Mesothelial cell of epicardium (in vitro differentiated cells): ENCODE data around the gene KRTAP10-2. TPM values are rescaled to one million over a fixed set of nuclear protein-coding genes. Genes with fewer than 3 reads are reported as not detected.

Source experiments
- DNase-seq, 2 experiments: peaks; one replicate each; pipeline ENCODE4 v3.0.0; 2021; ENCODE audit warnings: low spot score in 2 of 2; ENCODE audit not compliant: unreplicated experiment in 2 of 2
- H3K27ac Mint-ChIP-seq: 2 replicates; pipeline ENCODE4 v1.8.0; 2021; ENCODE audit warnings: mixed read lengths
- H3K27me3 Mint-ChIP-seq: 2 replicates; pipeline ENCODE4 v1.8.0; 2021; ENCODE audit warnings: low read depth, mixed read lengths
- H3K36me3 Mint-ChIP-seq: 2 replicates; pipeline ENCODE4 v1.8.0; 2021; ENCODE audit warnings: mixed read lengths
- H3K4me1 Mint-ChIP-seq: 2 replicates; pipeline ENCODE4 v1.8.0; 2021; ENCODE audit warnings: mixed read lengths
- H3K4me3 Mint-ChIP-seq: 2 replicates; pipeline ENCODE4 v1.8.0; 2021; ENCODE audit warnings: mild to moderate bottlenecking, moderate library complexity, mixed read lengths
- H3K9me3 Mint-ChIP-seq: 2 replicates; pipeline ENCODE4 v1.8.0; 2021; ENCODE audit warnings: mixed read lengths
- CTCF ChIP-seq: fragments of 200-600 bp; sonication (generic); IDR thresholded peaks from one replicate; pipeline ENCODE4 v1.5.0; 2021; ENCODE audit warnings: antibody characterized with exemption; ENCODE audit not compliant: unreplicated experiment
- total RNA-seq: library from RNA; stranded (reverse); gene quantifications from 3 replicates; pipeline ENCODE4 v1.2.1, GENCODE V29; 2021

KRTAP10-2 gene
- total RNA-seq, 1 donor from 2014 or later, result not detected

GRCh38 chr21:44522753-44523204 lies 28.5 kb downstream of the KRTAP10-2 start:
- Mint-ChIP-seq H3K9me3 (no peaks in the 10 kb centered on the region), H3K36me3 (peaks cover 2% of the 10 kb centered on the region), H3K4me3 (no peak overlapping the region), H3K4me1 (peaks cover 2% of the 10 kb centered on the region), H3K27me3 (no peaks in the 10 kb centered on the region), H3K27ac (no peak overlapping the region)
- DNase-seq, result no peak
- TF ChIP-seq CTCF, result no peak

GRCh38 chr21:44521928-44522752 lies 29.2 kb downstream of the KRTAP10-2 start:
- H3K4me1 Mint-ChIP-seq, result peaks cover 2% of the 10 kb centered on the region
- H3K9me3 Mint-ChIP-seq, result no peaks in the 10 kb centered on the region
- no peaks in the 10 kb centered on the region for H3K27me3 Mint-ChIP-seq
- no peak overlapping the region for H3K27ac Mint-ChIP-seq
- peaks cover 4% of the 10 kb centered on the region for H3K36me3 Mint-ChIP-seq
- DNase-seq, result no peak
- no peak for TF ChIP-seq CTCF
- H3K4me3 Mint-ChIP-seq, result no peak overlapping the region

GRCh38 chr21:44521301-44521927 lies 29.9 kb downstream of the KRTAP10-2 start:
- no peak for TF ChIP-seq CTCF
- Mint-ChIP-seq H3K36me3 (peaks cover 4% of the 10 kb centered on the region), H3K9me3 (no peaks in the 10 kb centered on the region), H3K4me1 (peaks cover 2% of the 10 kb centered on the region), H3K27me3 (no peaks in the 10 kb centered on the region), H3K4me3 (no peak overlapping the region), H3K27ac (no peak overlapping the region)
- no peak for DNase-seq

GRCh38 chr21:44520326-44521300 lies 30.7 kb downstream of the KRTAP10-2 start:
- Mint-ChIP-seq H3K27me3 (no peaks in the 10 kb centered on the region), H3K36me3 (peaks cover 4% of the 10 kb centered on the region), H3K9me3 (no peaks in the 10 kb centered on the region), H3K27ac (no peak overlapping the region), H3K4me3 (no peak overlapping the region), H3K4me1 (peaks cover 2% of the 10 kb centered on the region)
- DNase-seq, result no peak
- no peak for TF ChIP-seq CTCF
